Colonic mucosa (tissue), 4 donors: ENCODE results near the gene MALL. TPM values are rescaled to one million over a fixed set of nuclear protein-coding genes. Genes with fewer than 3 reads are reported as not detected.

Source experiments
- DNase-seq: peaks from one replicate; pipeline ENCODE4 v3.0.0-alpha.2; 2020
- H3K27ac ChIP-seq: fragments of 200-600 bp; one replicate; pipeline ENCODE4 v1.8.0; 2021
- H3K27me3 ChIP-seq: fragments of 200-600 bp; one replicate; pipeline ENCODE4 v1.8.0; 2021
- H3K36me3 ChIP-seq: fragments of 200-600 bp; one replicate; pipeline ENCODE4 v1.8.0; 2021
- H3K4me1 ChIP-seq: fragments of 200-600 bp; one replicate; pipeline ENCODE4 v1.8.0; 2021; ENCODE audit warnings: mild to moderate bottlenecking
- H3K4me3 ChIP-seq: fragments of 200-600 bp; one replicate; pipeline ENCODE4 v1.8.0; 2021
- H3K9ac ChIP-seq, 2 donors: one replicate each; pipeline ENCODE4 v1.7.0; 2013; ENCODE audit warnings: control low read depth in 2 of 2, low read depth in 2 of 2, low read length in 2 of 2
- H3K9me3 ChIP-seq: fragments of 200-600 bp; one replicate; pipeline ENCODE4 v1.8.0; 2021
- intact Hi-C: fragments of 100-400 bp; cut with DNase I; formaldehyde crosslinking; loops from one replicate; pipeline ENCODE4 v1.14.1; 2022
- total RNA-seq, 2 donors: library from RNA; stranded (reverse); fragmentation: NEBNext Ultra II Directional in 1 of 2; extraction: Animal tissue kit (Norgen Biotek cat#: 25700) in 1 of 2; gene quantifications; one replicate each; pipeline ENCODE4 v1.2.1, GENCODE V29; 2021
- TF ChIP-seq, protein P1 (sequence below): fragments of 200-600 bp; IDR thresholded peaks from one replicate; pipeline ENCODE4 v1.8.0; 2022; ENCODE audit warnings: antibody characterized with exemption, mild to moderate bottlenecking
- donor health status: healthy.
- donor health status: DM: no; HTN: no; CAD: no.
- donor health status: DM: no; HTN: no; CAD: no.

The MALL gene
- total RNA-seq, 2 donors from 2014 or later = 213 to 567 TPM

- Histone ChIP-seq H3K36me3 (no peaks in the 10 kb centered on the region), H3K27me3 (no peaks in the 10 kb centered on the region), H3K9ac (no peak overlapping the region), H3K4me3 (no peak overlapping the region), H3K9me3 (no peaks in the 10 kb centered on the region), H3K4me1 (no peaks in the 10 kb centered on the region), H3K27ac (no peak overlapping the region)
- intact Hi-C loops = no loop called here
- DNase-seq = no peak
- TF ChIP-seq, protein P1, sequence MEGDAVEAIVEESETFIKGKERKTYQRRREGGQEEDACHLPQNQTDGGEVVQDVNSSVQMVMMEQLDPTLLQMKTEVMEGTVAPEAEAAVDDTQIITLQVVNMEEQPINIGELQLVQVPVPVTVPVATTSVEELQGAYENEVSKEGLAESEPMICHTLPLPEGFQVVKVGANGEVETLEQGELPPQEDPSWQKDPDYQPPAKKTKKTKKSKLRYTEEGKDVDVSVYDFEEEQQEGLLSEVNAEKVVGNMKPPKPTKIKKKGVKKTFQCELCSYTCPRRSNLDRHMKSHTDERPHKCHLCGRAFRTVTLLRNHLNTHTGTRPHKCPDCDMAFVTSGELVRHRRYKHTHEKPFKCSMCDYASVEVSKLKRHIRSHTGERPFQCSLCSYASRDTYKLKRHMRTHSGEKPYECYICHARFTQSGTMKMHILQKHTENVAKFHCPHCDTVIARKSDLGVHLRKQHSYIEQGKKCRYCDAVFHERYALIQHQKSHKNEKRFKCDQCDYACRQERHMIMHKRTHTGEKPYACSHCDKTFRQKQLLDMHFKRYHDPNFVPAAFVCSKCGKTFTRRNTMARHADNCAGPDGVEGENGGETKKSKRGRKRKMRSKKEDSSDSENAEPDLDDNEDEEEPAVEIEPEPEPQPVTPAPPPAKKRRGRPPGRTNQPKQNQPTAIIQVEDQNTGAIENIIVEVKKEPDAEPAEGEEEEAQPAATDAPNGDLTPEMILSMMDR = no peak
Measured at GRCh38 chr2:110149330-110150220, 34.0 kb upstream of the MALL start.

GRCh38 chr2:110146945-110147332 is 31.3 kb upstream of the MALL start:
- H3K27ac ChIP-seq = no peak overlapping the region
- H3K9ac ChIP-seq = no peak overlapping the region
- TF ChIP-seq, protein P1 = no peak
- no peaks in the 10 kb centered on the region for H3K9me3 ChIP-seq
- DNase-seq = no peak
- no peak overlapping the region for H3K4me3 ChIP-seq
- H3K36me3 ChIP-seq = no peaks in the 10 kb centered on the region
- no peaks in the 10 kb centered on the region for H3K27me3 ChIP-seq
- H3K4me1 ChIP-seq = no peaks in the 10 kb centered on the region
- intact Hi-C loops = no loop called here

DNA sequence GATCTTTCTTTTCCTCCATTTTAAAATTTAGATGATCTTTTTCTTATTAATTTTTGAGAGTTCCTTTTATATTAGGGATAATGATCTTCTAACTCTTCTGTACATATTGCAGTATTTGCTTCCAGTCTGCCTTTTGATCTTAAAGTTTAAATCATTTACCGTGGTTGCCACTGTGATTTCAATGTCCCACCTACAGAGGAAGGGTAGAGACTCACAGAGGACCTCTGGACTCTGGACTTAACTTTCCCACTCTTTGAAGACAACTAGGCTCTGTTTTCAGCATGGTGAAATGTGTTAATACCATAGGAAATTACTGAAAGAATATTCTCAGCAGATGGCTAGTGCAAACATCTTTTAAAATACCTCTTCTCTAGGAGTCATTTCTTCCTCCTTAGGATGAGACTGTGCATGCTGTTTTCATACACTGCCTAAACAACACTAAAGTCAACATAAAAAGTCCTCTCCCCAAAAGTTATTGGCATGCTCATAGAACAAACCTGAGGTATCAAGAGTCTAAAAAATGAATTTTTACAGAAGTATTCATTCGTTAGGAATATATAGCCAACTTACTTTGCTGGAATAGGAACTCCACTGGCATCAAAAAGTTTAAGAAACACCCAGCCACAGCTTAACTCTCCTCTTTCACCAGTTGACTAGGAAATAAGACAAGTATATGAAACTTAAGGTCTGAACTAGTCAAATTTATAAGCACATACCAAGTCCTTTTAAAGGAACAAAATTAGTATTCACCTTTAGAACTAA is 30.7 kb upstream of the MALL start:
- no peaks in the 10 kb centered on the region for H3K36me3 ChIP-seq
- H3K9ac ChIP-seq = no peak overlapping the region
- H3K27ac ChIP-seq = no peak overlapping the region
- H3K27me3 ChIP-seq = no peaks in the 10 kb centered on the region
- no peaks in the 10 kb centered on the region for H3K9me3 ChIP-seq
- intact Hi-C loops = no loop called here
- DNase-seq = no peak
- TF ChIP-seq, protein P1 = no peak
- no peak overlapping the region for H3K4me3 ChIP-seq
- H3K4me1 ChIP-seq = no peaks in the 10 kb centered on the region

- TF ChIP-seq, protein P1 = no peak
- no peak overlapping the region for H3K4me3 ChIP-seq
- no peaks in the 10 kb centered on the region for H3K27me3 ChIP-seq
- H3K4me1 ChIP-seq = no peaks in the 10 kb centered on the region
- no peak overlapping the region for H3K9ac ChIP-seq
- H3K36me3 ChIP-seq = no peaks in the 10 kb centered on the region
- H3K9me3 ChIP-seq = no peaks in the 10 kb centered on the region
- intact Hi-C loops = no loop called here
- no peak for DNase-seq
- H3K27ac ChIP-seq = no peak overlapping the region
Measured at GRCh38 chr2:110143982-110144381, 28.4 kb upstream of the MALL start.

GRCh38 chr2:110140401-110140800 is 24.8 kb upstream of the MALL start:
- H3K36me3 ChIP-seq = no peaks in the 10 kb centered on the region
- H3K4me3 ChIP-seq = no peak overlapping the region
- no peak for DNase-seq
- no peaks in the 10 kb centered on the region for H3K4me1 ChIP-seq
- intact Hi-C loops = no loop called here
- TF ChIP-seq, protein P1 = no peak
- no peaks in the 10 kb centered on the region for H3K9me3 ChIP-seq
- H3K27me3 ChIP-seq = no peaks in the 10 kb centered on the region
- no peak overlapping the region for H3K27ac ChIP-seq
- H3K9ac ChIP-seq = no peak overlapping the region
